Measurements from ENCODE around the gene ARRDC4.

ARRDC4 gene

DNA sequence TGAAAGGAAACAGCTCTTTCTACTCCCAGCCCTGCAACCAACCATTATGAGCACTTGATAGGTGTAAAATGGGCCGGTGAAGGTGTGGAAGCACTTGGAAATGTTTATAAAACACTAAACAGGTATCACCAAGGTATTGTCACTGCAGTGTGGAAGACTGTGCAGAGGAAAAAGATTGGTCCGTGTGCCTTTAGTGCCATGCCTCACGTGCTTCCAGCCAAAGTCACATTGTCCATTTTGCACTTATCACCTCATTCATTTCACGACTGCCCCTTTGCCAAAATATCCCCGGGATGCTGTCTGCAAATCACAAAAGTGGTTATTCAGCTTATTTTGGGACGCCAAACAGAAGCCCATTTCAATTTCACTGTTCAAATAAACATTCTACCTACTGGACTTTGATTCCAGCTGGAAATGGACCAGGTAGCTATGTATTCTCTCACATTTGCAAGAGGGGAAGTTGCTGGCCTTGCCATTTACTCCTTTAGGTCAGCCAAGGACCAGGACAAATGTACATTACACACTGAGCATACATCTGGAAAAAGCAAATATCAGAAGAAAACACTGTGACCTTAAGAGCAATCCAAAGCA, 58.4 kb downstream of the ARRDC4 start:
- TF ChIP-seq, protein P1, sequence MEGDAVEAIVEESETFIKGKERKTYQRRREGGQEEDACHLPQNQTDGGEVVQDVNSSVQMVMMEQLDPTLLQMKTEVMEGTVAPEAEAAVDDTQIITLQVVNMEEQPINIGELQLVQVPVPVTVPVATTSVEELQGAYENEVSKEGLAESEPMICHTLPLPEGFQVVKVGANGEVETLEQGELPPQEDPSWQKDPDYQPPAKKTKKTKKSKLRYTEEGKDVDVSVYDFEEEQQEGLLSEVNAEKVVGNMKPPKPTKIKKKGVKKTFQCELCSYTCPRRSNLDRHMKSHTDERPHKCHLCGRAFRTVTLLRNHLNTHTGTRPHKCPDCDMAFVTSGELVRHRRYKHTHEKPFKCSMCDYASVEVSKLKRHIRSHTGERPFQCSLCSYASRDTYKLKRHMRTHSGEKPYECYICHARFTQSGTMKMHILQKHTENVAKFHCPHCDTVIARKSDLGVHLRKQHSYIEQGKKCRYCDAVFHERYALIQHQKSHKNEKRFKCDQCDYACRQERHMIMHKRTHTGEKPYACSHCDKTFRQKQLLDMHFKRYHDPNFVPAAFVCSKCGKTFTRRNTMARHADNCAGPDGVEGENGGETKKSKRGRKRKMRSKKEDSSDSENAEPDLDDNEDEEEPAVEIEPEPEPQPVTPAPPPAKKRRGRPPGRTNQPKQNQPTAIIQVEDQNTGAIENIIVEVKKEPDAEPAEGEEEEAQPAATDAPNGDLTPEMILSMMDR (IDR thresholded peaks at IDR 0.05; ENCODE audit: control insufficient read depth, insufficient read depth, low read depth, low read length, missing control alignments), result no peak
- DNase-seq (ENCODE audit: low read depth), result no peak
- H3K4me3 ChIP-seq (ENCODE audit: control insufficient read depth, low read depth, low read length), result no peak overlapping the region
